HepG2 (cell line): Measurements from ENCODE around the gene SPG7. TPM values are rescaled to one million over a fixed set of nuclear protein-coding genes. Genes with fewer than 3 reads are reported as not detected.

Experiments used
- ATF2 ChIP-seq: sonication (generic); formaldehyde crosslinking; IDR thresholded peaks from 2 replicates; pipeline ENCODE4 v1.4.0; 2020; ENCODE audit warnings: missing genetic modification reagents
- ATF6 ChIP-seq: sonication (generic); formaldehyde crosslinking; conservative IDR thresholded peaks from 2 replicates; pipeline ENCODE4 v1.4.0; 2020; ENCODE audit warnings: missing genetic modification reagents
- BRF2 ChIP-seq: sonication (generic); formaldehyde crosslinking; IDR thresholded peaks from 2 replicates; pipeline ENCODE4 v1.8.1; 2022; ENCODE audit warnings: mild to moderate bottlenecking, missing genetic modification reagents
- CBX2 ChIP-seq, 2 experiments: fragments of 200-600 bp in 1 of 2; sonication (generic); formaldehyde crosslinking in 1 of 2; IDR thresholded peaks; 2 replicates each; pipeline versions ENCODE4 v1.7.0 to v1.8.1; 2018 to 2022; ENCODE audit warnings: low read depth in 2 of 2, low read length in 1 of 2, mild to moderate bottlenecking in 1 of 2, missing genetic modification reagents in 1 of 2
- ERF ChIP-seq: IDR thresholded peaks from 2 replicates; pipeline ENCODE4 v1.6.1; 2018; ENCODE audit warnings: missing biosample characterization, missing genetic modification reagents
- KLF9 ChIP-seq: IDR thresholded peaks from 2 replicates; pipeline ENCODE4 v1.6.1; 2016; ENCODE audit warnings: low read depth
- MIER3 ChIP-seq: IDR thresholded peaks from 2 replicates; pipeline ENCODE4 v1.6.1; 2016; ENCODE audit warnings: missing compliant biosample characterization, borderline replicate concordance
- NFYC ChIP-seq: IDR thresholded peaks from 2 replicates; pipeline ENCODE4 v1.6.1; 2016; ENCODE audit warnings: missing genetic modification reagents, missing compliant biosample characterization
- NRL ChIP-seq: sonication (generic); formaldehyde crosslinking; IDR thresholded peaks from 2 replicates; pipeline ENCODE4 v1.5.0; 2020; ENCODE audit warnings: missing genetic modification reagents, mild to moderate bottlenecking, moderate library complexity, borderline replicate concordance
- ZEB1 ChIP-seq: IDR thresholded peaks from 2 replicates; pipeline ENCODE4 v1.6.1; 2012; ENCODE audit warnings: mild to moderate bottlenecking, low read depth, inconsistent platforms; ENCODE audit not compliant: insufficient replicate concordance
- ZFYVE20 ChIP-seq: sonication (generic); formaldehyde crosslinking; IDR thresholded peaks from 2 replicates; pipeline ENCODE4 v1.8.0; 2023; ENCODE audit warnings: low read depth, mild to moderate bottlenecking, moderate library complexity, missing genetic modification reagents, borderline replicate concordance
- ZNF124 ChIP-seq: sonication (generic); formaldehyde crosslinking; IDR thresholded peaks from 2 replicates; pipeline ENCODE4 v1.4.0; 2020; ENCODE audit warnings: missing genetic modification reagents
- ZNF232 ChIP-seq: sonication (generic); formaldehyde crosslinking; IDR thresholded peaks from 2 replicates; pipeline ENCODE4 v1.4.0; 2020; ENCODE audit warnings: missing genetic modification reagents, borderline replicate concordance
- ZNF234 ChIP-seq: sonication (generic); formaldehyde crosslinking; conservative IDR thresholded peaks from 2 replicates; pipeline ENCODE4 v1.5.1; 2020; ENCODE audit warnings: mild to moderate bottlenecking, missing genetic modification reagents
- ZNF251 ChIP-seq: sonication (generic); formaldehyde crosslinking; IDR thresholded peaks from 2 replicates; pipeline ENCODE4 v1.9.0; 2021; ENCODE audit warnings: mild to moderate bottlenecking, missing genetic modification reagents
- ZNF362 ChIP-seq: sonication (generic); formaldehyde crosslinking; IDR thresholded peaks from 2 replicates; pipeline ENCODE4 v1.4.0; 2020; ENCODE audit warnings: missing genetic modification reagents, mild to moderate bottlenecking, borderline replicate concordance
- ZNF557 ChIP-seq: sonication (generic); formaldehyde crosslinking; IDR thresholded peaks from 2 replicates; pipeline ENCODE4 v1.4.0; 2020; ENCODE audit warnings: missing genetic modification reagents
- ZNF644 ChIP-seq: IDR thresholded peaks from 2 replicates; pipeline ENCODE4 v1.6.1; 2016; ENCODE audit warnings: low read depth
- ZNF780A ChIP-seq: sonication (generic); formaldehyde crosslinking; IDR thresholded peaks from 2 replicates; pipeline ENCODE4 v1.8.0; 2022; ENCODE audit warnings: mild to moderate bottlenecking, missing genetic modification reagents, moderate library complexity
- ZZZ3 ChIP-seq: sonication (generic); formaldehyde crosslinking; IDR thresholded peaks from 2 replicates; pipeline ENCODE4 v1.4.0; 2020; ENCODE audit warnings: missing genetic modification reagents, mild to moderate bottlenecking, borderline replicate concordance
- polyA plus RNA-seq, 8 experiments: library from polyadenylated mRNA; depleted of rRNA in 3 of 8; stranded (reverse) in 7 of 8; unstranded in 1 of 8; fragments of >200 nt; fragmentation: Illumina TruSeq in 4 of 8; extraction: Trizol in 4 of 8; gene quantifications; 2 replicates each; pipeline versions ENCODE4 v1.2.1 to v1.2.3, GENCODE V29; 2011 to 2016; ENCODE audit warnings: low read depth in 4 of 8, missing spikeins in 1 of 8, mixed read lengths in 1 of 8; ENCODE audit not compliant: insufficient read depth in 1 of 8
- total RNA-seq, 5 experiments: library from RNA; depleted of rRNA; stranded (reverse); fragments of >200 nt; fragmentation: Illumina TruSeq; extraction: Trizol; gene quantifications; 2 replicates each; pipeline ENCODE4 v1.2.3, GENCODE V29; 2016; ENCODE audit warnings: low read depth in 1 of 5
- TF ChIP-seq, protein P1 (sequence below): fragments of 450-650 bp; IDR thresholded peaks from 2 replicates; pipeline ENCODE4 v1.6.1; 2016

The SPG7 gene
- total and polyA plus RNA-seq, 2 of the 13 experiments (the other 11 are each of a cell fraction or from before 2014, with no cell fraction given) = 66.0 to 136 TPM

GRCh38 chr16:89478576-89479221 is 29.5 kb upstream of the SPG7 start (continued):
- TF ChIP-seq ZNF780A (CRISPR knock-in tag) = no peak
- 0 out of 2 replicates have a peak, but pooled peaks have one; percentile 26 for TF ChIP-seq ERF (CRISPR knock-in tag)
- no peak for TF ChIP-seq ZEB1
- TF ChIP-seq ZNF644 (CRISPR knock-in tag) = no peak
- TF ChIP-seq, protein P1, sequence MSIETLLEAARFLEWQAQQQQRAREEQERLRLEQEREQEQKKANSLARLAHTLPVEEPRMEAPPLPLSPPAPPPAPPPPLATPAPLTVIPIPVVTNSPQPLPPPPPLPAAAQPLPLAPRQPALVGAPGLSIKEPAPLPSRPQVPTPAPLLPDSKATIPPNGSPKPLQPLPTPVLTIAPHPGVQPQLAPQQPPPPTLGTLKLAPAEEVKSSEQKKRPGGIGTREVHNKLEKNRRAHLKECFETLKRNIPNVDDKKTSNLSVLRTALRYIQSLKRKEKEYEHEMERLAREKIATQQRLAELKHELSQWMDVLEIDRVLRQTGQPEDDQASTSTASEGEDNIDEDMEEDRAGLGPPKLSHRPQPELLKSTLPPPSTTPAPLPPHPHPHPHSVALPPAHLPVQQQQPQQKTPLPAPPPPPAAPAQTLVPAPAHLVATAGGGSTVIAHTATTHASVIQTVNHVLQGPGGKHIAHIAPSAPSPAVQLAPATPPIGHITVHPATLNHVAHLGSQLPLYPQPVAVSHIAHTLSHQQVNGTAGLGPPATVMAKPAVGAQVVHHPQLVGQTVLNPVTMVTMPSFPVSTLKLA = no peak
- no peak for TF ChIP-seq NRL (CRISPR knock-in tag)
- TF ChIP-seq CBX2 (IDR thresholded peaks at IDR 0.05; ENCODE audit: low read depth, low read length) = no peak
- TF ChIP-seq CBX2 (CRISPR knock-in tag; IDR thresholded peaks at IDR 0.05; ENCODE audit: low read depth) = no peak
- no peak for TF ChIP-seq ZNF557 (CRISPR knock-in tag)
- TF ChIP-seq ZNF362 = no peak; the same call in 1 of the 2 replicates
- TF ChIP-seq ZFYVE20 = no peak
- 0 out of 2 replicates have a peak, but pooled peaks have one; percentile 11 for TF ChIP-seq ZZZ3
- TF ChIP-seq ZNF232 = no peak
- no peak for TF ChIP-seq KLF9
- peak; percentile 83 for TF ChIP-seq ATF2 (CRISPR knock-in tag)
- TF ChIP-seq MIER3 (CRISPR knock-in tag) = no peak
- TF ChIP-seq ZNF251 (CRISPR knock-in tag) = no peak
- TF ChIP-seq ZNF124 = no peak
- TF ChIP-seq BRF2 = no peak
- no peak for TF ChIP-seq ATF6 (CRISPR knock-in tag)
- TF ChIP-seq ZNF234 (CRISPR knock-in tag) = no peak
- no peak for TF ChIP-seq NFYC (CRISPR knock-in tag)
